C4-2B (cell line): ENCODE measurements around the gene DENND4C.
A peak's percentile ranks its signal among the peaks of the same experiment; 100 is the strongest.
"Not testable (repeated sequence)": the region's sequence is repeated elsewhere in the genome, so short reads cannot be mapped to it uniquely, and the experiment has no call there.

Experiments used
- H3K27ac ChIP-seq: fragments of 450-650 bp; 2 replicates; pipeline ENCODE4 v1.5.1; 2017
- CTCF ChIP-seq: fragments of 450-650 bp; conservative IDR thresholded peaks from 2 replicates; pipeline ENCODE4 v1.5.1; 2017; ENCODE audit warnings: mild to moderate bottlenecking
- ZFX ChIP-seq: fragments of 450-650 bp; IDR thresholded peaks from 2 replicates; pipeline ENCODE4 v1.6.1; 2017

The DENND4C gene

GRCh38 chr9:19408316-19408692 lies 177.8 kb downstream of the DENND4C start:
- TF ChIP-seq CTCF (no peak), ZFX (no peak)
- peak overlapping the region; percentile 87 for H3K27ac ChIP-seq

GRCh38 chr9:19408693-19409400 lies 178.4 kb downstream of the DENND4C start, which contains the start of gene ACER2:
Gene ACER2 (plus strand): TSS chr9:19409009. CDS start chr9:19409085, 76 bp downstream.
- peak within 1 kb of the TSS; percentile 87 for H3K27ac ChIP-seq
- TF ChIP-seq CTCF, result peak; percentile 31
- no peak for TF ChIP-seq ZFX

GRCh38 chr9:19409401-19410194 lies 179.1 kb downstream of the DENND4C start:
- no peak for TF ChIP-seq ZFX
- peak; percentile 11; the same call in 1 of the 2 replicates for TF ChIP-seq CTCF
- H3K27ac ChIP-seq, result peak overlapping the region; percentile 87

- peak overlapping the region; percentile 87 for H3K27ac ChIP-seq
- TF ChIP-seq CTCF, result no peak
- TF ChIP-seq ZFX, result no peak
Measured at GRCh38 chr9:19410195-19410503, 179.7 kb downstream of the DENND4C start.

GRCh38 chr9:19410594-19410993 lies 180.1 kb downstream of the DENND4C start:
- H3K27ac ChIP-seq, result peak overlapping the region; percentile 87
- TF ChIP-seq CTCF, result no peak
- TF ChIP-seq ZFX, result no peak

GRCh38 chr9:19411316-19411715 lies 180.8 kb downstream of the DENND4C start:
- TF ChIP-seq CTCF, result no peak
- TF ChIP-seq ZFX, result no peak
- H3K27ac ChIP-seq, result no peak overlapping the region

GRCh38 chr9:19413456-19413855 lies 183.0 kb downstream of the DENND4C start:
- not testable (repeated sequence) for H3K27ac ChIP-seq
